GM19468 (cell line): ENCODE results near the gene GRIK3.

Experiments used
- ATAC-seq: cut with Tn5 transposase; IDR thresholded peaks from one replicate; pipeline ENCODE4 v1.9.1; 2021; ENCODE audit warnings: mild to moderate bottlenecking, moderate library complexity, moderate number of reproducible peaks; ENCODE audit not compliant: unreplicated experiment; ENCODE audit errors: extremely low read depth

The GRIK3 gene

GRCh38 chr1:36759355-36759754 lies 275.0 kb downstream of the GRIK3 start:
- no peak for ATAC-seq

GRCh38 chr1:36755303-36756230 lies 278.7 kb downstream of the GRIK3 start:
- no peak for ATAC-seq

DNA sequence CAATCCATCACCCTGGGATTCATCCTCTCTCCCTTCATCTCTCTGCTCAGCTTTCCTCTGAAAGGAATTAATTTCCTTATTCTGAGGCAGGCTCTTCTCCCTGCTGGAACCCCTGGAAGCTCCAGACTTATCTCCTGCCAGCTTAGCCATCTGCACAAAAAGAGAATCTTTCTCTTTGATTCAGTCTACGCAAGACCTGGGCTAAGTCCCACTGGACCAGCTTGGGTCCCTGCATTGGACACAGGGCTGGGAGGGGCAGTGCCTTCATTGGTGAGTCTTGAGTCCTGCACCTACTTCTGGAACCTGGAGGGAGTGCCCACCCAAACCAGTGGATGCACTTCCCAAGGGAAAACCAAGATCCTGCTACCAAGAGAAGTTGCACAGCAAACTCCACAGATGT lies 279.9 kb downstream of the GRIK3 start:
- no peak for ATAC-seq

DNA sequence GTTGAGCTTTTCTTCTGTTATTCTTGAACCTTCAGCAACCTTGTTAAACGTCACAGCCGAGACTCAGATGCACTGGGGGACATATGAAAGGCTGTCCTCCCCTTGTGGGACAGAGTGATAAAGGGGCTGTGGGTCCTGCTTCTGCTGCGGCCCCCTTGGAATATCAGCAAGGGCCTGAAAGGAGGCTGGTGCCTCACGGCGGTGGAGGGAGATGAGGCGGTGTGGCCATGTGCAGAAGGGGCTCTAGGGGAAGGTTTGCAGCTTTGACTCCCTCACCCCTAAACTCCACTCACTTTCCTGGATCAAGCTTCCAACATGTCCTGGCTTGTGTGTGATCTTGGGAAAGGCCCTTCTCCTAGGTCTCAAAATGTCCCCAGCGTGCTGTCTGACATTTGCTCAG lies 280.9 kb downstream of the GRIK3 start:
- ATAC-seq = no peak

GRCh38 chr1:36752891-36753361 lies 281.4 kb downstream of the GRIK3 start:
- ATAC-seq = no peak

DNA sequence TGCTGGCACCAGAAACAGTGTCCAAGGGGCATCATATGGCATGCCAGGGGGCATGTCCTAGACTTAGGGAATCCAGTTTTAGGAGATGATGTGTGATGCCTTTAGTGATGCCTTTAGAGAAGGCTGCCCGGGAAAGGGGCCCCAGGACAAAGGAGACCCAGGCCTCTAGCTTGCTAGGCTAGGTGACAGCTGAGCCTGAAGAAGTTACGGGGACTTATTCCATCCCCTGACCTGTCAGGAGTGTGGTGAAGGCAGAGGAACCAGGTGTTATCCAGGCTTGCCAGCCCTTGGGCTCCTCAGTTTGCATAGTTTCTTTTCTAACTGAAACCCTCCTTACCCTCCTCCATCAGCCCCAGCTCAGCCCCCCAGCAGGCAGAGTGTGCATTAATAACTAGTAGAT lies 281.9 kb downstream of the GRIK3 start:
- no peak for ATAC-seq

- ATAC-seq = no peak
These were observed 282.8 kb downstream of the GRIK3 start for GRCh38 chr1:36751525-36751924.

DNA sequence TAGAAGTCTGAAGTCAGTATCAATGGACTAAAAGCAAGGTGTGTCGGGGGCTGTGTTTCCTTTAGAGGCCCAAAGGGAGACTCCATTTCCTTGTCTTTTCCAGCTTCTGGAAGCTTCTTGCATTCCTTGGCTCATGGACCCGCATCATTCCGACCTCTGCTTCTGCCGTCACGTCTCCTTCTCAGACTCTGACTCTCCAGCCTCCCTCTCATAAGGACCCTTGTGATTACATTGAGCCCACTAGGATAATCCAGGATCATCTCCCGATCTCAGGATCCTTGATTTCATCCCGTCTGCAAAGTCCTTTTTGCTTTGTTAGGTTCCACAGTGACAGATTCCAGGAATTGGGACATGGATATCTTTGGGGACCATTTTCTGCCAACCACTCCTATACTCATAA lies 285.8 kb downstream of the GRIK3 start:
- no peak for ATAC-seq
